Panc1 (cell line): Measurements from ENCODE around the gene CDH23.

Source experiments
- CTCF ChIP-seq: fragments of 450-650 bp; IDR thresholded peaks from 2 replicates; pipeline ENCODE4 v1.5.1; 2017; ENCODE audit warnings: mild to moderate bottlenecking
- POLR2AphosphoS5 ChIP-seq: IDR thresholded peaks from 2 replicates; pipeline ENCODE4 v1.6.1; 2012; ENCODE audit warnings: mild to moderate bottlenecking, low read depth, low read length, moderate library complexity
- REST ChIP-seq, 2 experiments: IDR thresholded peaks; 2 replicates each; pipeline ENCODE4 v1.6.1; 2011 to 2012; ENCODE audit warnings: low read depth in 2 of 2, control low read depth in 1 of 2, low read length in 1 of 2, mild to moderate bottlenecking in 1 of 2, moderate library complexity in 1 of 2; ENCODE audit not compliant: insufficient read depth in 1 of 2
- SIN3A ChIP-seq: IDR thresholded peaks from 2 replicates; pipeline ENCODE4 v1.6.1; 2012; ENCODE audit warnings: low read depth, mild to moderate bottlenecking, low read length, moderate library complexity, borderline replicate concordance; ENCODE audit not compliant: insufficient read depth
- TCF7L2 ChIP-seq: IDR thresholded peaks from 2 replicates; pipeline ENCODE4 v1.6.1; 2011; ENCODE audit warnings: mild to moderate bottlenecking, low read depth, low read length, inconsistent platforms

- no peak for TF ChIP-seq CTCF
- TF ChIP-seq REST (IDR thresholded peaks at IDR 0.05; ENCODE audit: insufficient read depth in 1 of 2, low read depth in 2 of 2, low read length in 1 of 2) = no peak
- TF ChIP-seq SIN3A = no peak
- no peak for TF ChIP-seq TCF7L2
- TF ChIP-seq POLR2AphosphoS5 = no peak
These were observed 77.2 kb downstream of the CDH23 start for GRCh38 chr10:71473671-71474599.
